MM.1S (cell line): Measurements from ENCODE around the gene GPANK1.

Experiments used
- CTCF ChIP-seq: fragments of 300-600 bp; sonication (generic); IDR thresholded peaks from 2 replicates; pipeline ENCODE4 v1.5.1; 2016; ENCODE audit warnings: antibody characterized with exemption, low read length, mixed read lengths
- EZH2 ChIP-seq: fragments of 300-600 bp; sonication (generic); optimal IDR thresholded peaks from 2 replicates; pipeline ENCODE3; 2017; ENCODE audit warnings: low read depth, mild to moderate bottlenecking, antibody characterized with exemption, low read length, mixed read lengths
- EZH2phosphoT487 ChIP-seq: fragments of 300-600 bp; sonication (generic); IDR thresholded peaks from 2 replicates; pipeline ENCODE4 v1.6.1; 2018; ENCODE audit warnings: antibody characterized with exemption, low read length

- TF ChIP-seq CTCF (no peak), EZH2 (no peak), EZH2phosphoT487 (no peak)
Observed at GRCh38 chr6:31660381-31661261, 4.2 kb downstream of the GPANK1 start, which contains the start of gene C6orf47.
